SIG-M5 treated with dmso at 0.1 percent for 504 hours (cell line): ENCODE data around the gene HOXB9.
A peak's percentile ranks its signal among the peaks of the same experiment; 100 is the strongest.

ENCODE experiments used
- DNase-seq: peaks from one replicate; lab custom pipeline; 2025; ENCODE audit not compliant: unreplicated experiment; lab: John Stamatoyannopoulos, UW

Gene HOXB9

DNA sequence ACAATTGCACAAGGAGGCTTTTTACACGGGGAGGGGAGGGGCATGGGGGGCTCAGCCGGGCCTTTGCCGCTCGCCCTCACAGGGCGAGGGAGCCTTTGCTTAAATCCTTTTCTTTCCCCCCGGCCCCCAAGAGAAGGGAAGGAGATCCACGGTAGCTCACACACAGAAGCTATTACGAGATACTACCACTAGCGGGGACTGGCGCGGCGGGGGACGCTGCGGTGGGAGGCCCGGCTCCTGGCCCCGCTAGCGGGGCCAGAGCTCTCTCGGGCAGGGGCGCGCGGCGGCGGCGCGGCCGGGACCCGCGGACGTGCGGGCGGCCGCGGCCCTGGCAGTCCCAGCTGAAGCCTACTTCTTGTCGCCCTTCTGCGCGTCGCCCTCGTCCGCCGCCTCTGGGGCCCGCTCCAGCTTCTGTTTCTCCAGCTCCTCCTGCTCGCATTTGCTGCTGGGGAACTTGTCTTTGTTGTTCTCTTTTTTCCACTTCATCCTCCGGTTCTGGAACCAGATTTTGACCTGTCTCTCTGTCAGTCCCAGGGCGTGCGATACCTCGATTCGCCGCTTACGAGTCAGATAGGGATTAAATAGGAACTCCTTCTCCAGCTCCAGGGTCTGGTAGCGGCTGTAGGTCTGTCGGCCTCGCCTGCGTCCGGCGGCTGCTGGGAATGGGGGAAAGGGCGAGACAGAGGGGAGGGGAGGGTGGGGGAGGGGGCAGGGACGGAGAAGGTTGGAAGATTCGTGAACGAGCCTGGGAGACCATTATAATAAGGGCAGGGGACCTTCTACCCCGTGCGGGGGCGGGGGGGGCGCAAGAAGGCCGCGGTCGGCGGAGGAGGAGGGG is 13.1 kb downstream of the HOXB9 start:
- DNase-seq = peak; percentile 60

DNA sequence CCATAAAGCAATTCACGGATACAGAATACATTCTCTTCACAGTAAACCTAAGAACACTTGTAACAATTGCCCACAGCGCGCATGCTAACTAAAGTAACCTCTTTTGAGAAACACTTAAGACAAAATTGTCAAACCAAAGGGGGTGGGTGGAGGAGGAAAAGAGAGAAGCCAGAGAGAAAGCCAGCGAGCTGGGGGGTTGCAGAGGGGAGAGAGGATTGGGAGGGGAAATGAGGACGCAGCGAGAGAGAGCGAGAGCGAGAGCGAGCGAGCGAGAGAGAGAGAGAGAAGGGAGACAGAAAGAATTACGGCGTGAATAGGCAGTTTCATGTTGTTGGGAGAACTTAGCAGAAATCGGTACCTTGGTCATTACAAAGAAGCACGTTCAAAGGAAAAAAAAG is 13.7 kb downstream of the HOXB9 start:
- DNase-seq = peak; percentile 60

DNA sequence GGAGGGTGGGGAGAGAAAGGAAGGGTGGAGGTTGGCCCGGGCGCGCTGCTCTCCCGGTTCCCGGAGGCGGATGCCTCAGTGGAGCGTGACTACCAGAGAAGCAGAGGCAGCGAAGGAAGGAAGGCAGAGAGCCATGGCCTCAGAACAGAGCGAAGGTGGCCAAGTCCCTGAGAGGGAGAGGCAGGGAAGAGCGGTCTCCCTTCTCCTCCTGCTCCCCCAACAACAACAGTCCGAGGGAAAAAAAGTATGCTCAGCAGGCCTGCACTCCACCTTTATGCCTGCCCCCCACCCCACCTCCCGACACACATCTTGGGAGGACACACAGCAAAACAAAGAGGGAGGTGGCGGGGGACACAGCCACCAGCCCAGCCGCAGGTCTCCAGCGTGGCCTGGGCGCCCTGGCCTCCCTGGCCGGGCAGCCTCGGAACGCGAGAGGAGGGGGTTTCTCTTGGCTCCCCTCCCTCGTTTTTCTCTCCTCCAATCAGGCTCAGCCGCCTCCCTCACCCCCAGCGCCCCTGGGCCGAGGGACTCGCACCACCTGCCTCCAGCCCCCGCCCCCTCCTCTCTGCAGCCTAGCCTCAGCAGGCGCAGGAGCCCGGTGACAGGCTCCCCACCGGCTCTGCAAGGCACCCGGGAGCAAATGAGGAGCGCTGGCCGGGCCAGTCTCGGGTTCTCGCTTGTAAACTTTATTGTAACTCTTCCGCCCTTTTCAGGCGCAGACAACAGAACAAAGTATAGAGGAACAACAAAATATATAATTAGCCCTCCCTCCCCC is 14.3 kb downstream of the HOXB9 start:
- DNase-seq = no peak

DNA sequence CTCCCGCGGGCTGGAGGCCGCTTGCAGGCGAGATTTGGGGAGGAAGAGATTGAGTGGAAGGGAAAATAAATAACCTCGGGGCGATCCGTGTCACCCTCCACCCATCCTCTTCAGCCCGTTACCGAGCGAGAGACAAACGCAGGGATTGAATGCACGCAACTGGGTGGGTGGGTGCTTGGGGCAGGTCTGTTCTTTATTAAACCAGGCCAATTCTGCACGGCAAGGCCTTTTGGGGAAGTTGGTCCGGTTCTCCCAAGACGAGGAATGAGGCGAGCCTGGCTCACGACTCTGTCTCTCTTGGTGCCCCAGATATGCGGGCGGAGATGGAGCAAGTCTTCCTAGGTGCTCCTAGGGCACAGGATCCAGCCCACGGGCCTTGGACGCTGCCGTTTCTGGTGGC is 14.9 kb downstream of the HOXB9 start:
- DNase-seq = no peak

DNA sequence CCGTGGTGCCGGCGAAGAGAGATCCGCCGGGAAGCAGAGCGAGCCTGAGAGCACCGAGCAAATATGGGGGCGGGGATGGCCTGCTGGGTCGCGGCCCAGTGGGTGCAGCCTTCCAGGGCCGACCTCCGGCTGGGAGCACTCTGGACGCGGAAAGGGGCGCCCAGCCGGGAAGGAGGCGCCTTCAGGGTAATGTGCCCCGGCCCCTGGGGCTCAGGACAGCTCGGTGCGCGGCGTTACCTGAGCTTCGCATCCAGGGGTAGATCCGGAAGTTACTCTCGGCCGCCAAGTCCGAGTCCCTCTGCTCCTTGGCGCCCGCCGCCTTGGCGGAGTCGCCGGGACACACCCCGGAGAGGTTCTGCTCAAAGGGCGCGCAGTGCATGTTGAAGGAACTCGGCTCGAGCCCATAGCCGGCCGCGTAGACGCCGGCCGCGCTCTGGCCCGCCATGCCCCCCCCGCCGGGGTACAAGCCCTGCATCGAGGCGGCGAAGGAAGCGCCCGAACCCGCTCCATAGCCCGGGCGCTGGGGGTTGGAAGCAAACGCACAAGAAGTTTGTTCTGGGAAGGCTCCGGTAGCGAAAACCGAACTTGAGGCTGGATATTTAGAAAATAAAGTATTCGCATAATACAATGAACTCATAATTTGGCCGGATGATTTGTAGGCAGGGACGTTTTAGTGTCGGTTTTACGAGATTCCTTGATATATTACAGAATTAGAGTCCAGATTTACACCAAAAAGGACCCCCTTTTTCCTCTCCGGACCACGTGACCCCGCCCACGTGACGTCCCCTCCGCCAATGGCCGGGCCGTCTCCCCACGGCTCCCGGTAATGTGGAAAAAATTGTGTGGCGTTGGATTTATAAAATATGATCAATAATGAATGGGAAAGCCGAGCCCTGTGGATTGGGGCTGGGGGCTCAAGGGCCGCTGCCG is 15.6 kb downstream of the HOXB9 start, which contains the start of gene HOXB7:
TSS of gene HOXB7 (minus strand) at position 736 of the 930 bp plus-strand sequence. CDS start at position 637, 99 bp downstream.
- DNase-seq = no peak

DNA sequence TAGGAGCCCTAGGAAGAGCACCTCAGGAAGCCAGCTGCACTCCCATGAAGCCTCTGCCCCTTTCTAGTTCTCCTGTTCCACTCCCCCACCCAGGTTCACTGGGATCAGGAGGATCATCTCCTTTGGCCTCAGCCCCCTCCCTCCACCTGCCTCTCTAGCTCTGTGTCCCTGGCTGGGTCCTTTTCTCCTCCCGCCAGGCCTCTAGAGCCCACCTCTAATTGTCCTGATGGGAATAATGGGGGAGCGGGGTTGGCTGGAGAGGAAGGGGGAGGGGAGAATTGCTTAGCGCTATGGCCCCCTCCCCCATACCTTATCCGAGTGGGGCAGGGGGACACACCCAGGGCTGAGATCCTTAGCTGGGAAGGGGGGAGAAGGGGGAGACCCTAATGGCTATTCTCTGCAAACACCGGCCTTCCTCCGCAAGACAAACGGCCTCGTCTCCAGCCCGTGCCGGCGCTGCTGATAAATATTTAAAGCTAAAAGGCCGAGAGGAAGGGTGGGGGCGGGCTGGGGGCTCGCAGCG is 16.3 kb downstream of the HOXB9 start:
- no peak for DNase-seq

DNA sequence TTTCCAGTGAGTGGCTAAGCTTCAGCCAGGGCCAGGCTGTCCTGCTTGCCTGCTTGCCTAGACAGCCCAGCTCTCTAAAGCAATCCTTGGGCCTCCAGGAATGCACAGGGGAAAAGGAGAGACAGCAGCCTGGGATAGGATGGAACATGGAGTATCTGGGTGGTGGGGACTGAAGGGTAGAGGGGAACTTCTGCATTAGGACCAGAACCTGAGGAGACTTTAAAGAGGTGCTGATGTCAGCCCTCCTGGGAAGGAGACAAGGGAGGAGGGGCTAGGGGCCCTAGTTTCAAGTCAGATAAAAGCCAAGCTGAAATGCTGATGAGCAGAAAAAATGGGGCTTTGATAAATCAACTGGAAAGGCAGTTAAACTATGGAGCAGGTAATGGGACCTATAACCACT is 17.1 kb downstream of the HOXB9 start:
- no peak for DNase-seq

DNA sequence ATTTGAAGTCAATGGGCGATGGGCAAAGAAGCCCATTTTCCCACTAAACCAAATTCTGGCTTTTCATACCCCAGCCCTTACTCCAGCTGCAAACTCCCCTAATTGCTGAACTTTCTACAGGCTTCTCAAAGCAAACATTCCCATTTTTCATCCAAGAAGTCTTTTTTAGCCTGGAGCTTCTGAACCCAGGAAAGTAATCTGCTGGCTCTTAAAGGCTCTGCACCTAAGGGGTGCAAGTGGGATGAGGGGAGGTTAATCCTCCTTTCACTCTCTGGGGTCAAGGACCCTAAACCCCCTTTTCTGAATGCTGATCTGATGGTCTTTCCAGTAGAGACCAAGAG is 17.7 kb downstream of the HOXB9 start:
- no peak for DNase-seq

DNA sequence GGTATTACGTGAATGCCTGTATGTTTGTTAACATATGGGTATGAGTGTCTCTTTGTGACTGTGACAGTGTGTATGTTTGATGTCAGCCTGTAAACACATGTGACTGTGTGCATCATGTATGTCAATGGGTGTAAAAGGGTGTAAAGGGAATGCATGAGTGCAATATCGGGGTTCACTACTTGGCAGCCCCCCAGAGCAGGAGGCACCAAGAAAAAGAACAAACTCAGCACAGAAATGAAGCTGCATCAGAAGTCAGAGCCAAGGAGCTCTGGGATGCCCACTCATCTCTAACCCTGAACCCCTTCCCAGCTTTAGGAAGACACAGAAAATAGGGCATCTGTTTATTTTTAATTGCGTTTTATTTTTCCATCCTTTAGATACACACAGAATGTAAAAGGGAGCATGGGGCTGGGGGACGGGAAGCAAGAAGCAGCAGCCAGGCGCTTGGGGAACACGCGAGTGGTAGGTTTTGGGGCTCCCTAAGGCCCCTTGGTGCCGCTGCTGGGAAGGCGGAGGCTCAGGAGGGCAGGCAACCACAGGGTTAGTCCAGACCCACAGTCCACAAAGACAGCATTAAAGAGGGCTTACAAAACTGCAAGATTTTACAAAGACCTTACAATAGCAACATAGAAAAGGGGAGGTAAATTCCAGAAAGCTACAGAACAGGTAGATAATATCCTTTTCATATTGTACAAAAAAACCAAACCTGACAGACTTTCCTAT is 19.1 kb downstream of the HOXB9 start:
- no peak for DNase-seq

DNA sequence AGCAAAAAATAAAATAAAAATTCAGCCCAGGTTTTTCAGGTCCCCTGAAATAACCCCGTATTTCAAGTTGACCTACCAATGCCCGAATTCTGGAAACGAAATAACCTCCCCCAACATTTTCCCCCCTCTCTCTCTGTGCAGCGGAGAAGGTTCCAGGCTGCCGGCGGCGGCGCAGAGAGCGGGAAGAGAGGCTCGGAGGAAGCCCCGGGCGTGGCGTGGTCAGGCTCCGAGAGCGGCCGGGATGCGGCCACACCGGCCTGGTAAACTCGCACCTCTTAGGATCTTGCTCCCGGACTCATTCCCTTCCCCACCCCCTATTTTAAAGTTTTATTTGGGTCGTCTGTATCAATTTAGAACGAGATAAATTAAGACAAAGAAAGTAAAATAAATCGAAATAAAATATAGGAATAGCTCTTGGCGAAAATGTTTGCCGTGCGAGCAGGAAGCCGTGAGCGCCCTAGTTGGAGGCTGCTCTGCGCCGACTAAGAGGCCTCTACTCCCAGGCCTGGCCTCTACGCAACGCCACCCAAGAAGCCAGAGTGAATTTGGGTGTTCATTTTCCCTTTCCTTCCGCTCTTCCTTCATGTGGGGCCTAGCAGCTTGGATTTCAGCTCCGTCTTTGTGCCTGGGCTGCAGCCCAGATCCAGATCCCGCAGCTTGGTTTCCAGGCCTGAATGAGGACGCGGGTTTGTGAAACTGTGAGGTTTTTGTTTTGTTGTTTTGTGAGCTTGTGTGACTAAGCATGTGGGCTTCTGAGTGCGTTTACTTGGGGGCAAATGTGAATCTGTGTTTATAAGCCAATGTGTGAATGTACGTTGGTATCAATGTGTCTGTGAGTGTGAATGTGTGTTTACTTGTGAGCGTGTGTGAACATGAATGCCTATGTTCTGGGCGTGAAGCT is 19.9 kb downstream of the HOXB9 start:
- DNase-seq = no peak

DNA sequence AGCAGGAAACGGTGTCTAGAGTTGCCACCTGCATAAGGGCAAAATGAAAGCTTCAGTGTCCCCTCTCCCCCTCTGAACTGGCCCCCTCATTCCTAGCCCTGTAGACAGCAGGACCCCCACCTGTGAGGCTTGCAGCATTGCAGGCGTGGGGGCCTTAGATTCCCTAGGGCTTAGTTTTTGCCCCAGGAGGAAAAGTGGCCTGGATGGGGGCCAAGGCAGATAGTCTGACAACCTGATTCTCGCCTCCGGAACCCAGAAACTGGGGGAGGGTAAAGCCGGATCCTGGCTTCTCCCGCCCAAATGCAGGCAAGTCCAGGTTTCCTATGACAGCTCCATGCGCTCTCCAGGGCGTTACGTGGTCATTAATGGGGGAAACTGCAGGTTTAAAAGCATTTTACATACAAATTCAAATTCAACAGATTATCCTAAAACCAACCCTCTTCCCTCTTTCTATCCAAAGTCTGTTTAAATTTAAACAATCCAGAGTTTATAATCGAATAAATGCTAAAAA is 20.7 kb downstream of the HOXB9 start:
- no peak for DNase-seq

DNA sequence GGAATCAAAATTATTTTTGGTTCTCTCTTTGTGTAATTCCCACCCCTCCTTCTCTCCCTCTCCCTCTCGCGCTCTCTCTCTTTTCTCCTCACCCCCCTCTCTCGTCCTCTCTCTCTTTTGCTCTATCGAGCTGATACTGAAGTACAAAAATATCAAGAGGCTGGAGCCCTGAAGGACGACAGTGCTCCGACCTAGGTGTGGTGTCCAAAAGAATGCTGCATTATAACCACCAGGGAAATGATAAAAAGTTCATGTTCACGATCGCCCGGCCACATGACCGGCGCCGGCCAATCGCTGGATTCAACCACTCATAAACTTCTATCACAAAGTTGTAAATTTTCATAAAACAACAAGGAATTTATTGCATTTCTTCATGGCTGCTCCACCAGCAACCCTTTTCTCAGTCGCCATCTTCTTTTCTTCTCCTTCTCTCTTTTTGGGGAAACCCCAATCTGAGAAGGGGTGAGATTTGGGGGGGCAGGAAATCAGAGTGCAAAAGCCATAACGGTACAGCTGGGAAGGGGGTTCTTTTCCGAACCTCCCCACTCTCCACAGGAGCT is 21.3 kb downstream of the HOXB9 start, which contains the start of gene HOXB6:
TSS of gene HOXB6 (minus strand) at position 217 of the 560 bp plus-strand sequence. CDS start 6,836 bp downstream, outside the sequence.
- no peak for DNase-seq

DNA sequence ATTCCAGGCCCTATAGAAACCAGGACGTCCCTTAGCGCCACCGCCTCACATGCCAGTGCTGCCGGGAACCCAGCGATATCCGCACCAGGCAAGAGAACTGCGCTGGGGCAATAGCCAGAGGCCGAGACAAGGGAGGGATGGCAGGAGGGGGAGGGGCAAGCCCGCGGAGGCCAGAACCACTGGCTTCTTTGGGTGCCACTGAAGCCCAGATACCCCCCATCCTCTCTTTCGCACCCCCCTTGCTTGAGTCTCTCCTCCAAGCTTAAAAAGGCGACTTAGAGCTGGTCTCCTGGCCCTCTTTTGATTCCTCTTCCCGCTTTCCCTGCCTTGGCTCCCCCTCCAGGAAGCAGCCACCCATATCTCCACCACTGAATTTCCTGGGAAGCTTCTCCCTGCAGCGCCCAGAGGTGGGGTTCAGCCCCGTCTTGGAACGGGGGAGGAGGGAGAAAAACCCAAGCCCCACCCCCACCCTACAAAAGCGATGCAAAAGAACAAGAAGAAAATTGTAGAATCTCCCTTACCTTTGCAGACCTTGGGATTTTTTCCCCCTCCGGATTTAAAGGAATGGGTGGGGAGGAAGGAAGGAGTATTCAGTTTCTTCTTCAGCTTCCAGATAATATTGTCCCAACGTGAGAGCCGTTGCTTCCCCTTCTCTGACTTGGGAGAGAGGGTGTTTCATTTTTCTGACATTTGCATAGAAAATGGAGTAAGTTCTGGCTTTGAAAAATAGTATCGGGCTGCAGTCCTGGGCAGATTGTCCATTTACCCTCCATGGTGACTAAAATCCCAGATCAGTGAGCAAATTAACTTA is 22.0 kb downstream of the HOXB9 start:
- DNase-seq = no peak

DNA sequence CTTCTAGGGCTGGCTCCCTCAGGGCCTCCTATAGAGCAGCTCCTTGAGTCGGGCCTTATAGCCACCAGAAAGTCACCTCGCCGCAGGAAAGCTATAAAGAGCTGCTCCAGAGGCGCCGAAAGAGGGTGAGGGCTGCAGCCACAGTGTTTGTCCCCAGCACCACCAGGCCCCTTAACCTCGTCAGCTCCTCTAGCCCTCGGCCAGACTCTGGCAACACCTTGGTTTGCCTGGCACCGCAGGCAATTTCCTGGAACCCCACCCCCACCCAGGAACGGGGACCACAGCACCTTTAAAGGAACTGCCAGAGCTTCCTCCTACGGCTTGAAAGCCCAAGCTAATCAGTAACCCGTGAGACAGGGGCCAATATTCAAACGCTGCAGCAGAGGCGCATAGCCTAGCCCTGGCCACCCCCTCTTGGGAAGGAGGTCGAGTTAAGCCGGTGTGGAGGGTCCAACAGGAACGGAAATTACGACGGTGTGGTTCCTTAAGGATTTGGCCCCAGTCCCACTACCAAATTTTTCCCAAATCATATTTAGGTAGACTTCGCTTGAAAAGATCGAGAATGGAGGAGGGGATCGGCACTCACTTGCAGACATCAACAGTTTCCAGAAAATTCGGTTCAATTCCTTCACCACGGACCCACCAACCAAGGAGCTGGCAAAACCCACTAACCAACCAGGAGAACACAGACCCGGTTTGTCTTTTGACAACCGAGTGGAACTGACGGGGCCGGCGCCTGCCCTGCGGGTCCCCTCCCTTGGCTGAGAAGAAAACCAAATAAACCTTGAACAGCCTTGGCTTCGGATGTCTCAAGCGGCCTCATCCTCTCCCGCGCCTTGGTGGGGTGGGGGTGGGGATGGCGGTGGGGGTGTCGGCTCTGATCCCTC is 24.4 kb downstream of the HOXB9 start:
- DNase-seq = no peak

DNA sequence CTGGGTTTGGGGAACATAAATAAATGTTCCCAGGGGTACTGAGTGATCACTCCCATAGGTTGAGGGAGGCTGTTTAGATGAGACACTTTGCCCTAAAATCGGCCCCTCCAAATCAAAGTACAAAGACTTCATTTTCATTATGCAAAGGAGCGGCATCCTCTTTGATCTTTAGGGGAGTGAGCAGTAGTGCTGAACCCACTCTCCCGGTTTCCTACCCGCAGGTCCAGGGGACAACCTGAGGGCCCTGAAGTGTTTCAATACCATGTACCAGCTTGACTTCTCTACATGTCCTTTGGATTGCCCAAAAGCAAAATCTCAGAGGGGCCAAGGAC is 25.0 kb downstream of the HOXB9 start:
- DNase-seq = no peak

DNA sequence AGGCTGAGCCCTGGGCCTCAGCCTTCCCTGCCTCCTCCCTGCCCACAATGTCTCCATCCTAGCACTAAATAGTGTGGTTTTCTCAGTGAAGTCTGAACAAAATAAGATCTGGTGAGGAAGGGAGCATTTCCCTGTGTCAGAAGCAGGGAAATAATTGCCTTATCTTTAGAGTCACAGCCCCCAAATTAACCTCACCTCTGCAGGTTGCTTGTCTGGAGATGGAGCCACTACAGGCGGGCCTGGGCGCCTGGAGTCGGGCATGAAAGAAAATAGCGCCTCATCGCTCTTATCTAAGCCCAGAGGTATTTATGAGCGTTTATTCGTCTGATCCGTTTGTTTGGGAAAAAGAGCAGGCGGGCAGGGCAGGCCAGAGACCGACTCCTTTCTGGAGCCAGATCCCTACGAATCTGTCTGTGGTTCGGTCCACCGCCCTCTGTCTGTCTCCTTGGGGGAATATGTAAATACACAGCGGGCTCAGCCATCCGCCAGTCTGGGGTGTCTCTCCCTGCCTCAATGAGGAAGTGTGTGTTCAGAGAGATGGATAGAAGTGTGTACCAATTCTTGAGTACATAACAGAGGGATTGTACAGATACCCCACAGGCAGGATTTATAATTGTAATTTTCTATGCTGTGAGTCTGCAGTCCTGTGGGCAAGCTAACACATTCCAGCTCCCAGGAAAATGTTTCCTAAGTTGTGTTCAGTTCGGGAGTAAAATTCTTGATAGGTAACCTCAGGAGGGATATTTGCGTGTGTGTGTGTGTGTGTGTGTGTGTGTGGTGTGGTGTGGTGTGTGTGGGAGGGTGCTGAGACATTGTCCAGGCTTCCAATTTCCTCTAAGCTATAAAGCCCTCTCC is 25.7 kb downstream of the HOXB9 start:
- DNase-seq = no peak
